ENCODE measurements around the gene HADH.

DNA sequence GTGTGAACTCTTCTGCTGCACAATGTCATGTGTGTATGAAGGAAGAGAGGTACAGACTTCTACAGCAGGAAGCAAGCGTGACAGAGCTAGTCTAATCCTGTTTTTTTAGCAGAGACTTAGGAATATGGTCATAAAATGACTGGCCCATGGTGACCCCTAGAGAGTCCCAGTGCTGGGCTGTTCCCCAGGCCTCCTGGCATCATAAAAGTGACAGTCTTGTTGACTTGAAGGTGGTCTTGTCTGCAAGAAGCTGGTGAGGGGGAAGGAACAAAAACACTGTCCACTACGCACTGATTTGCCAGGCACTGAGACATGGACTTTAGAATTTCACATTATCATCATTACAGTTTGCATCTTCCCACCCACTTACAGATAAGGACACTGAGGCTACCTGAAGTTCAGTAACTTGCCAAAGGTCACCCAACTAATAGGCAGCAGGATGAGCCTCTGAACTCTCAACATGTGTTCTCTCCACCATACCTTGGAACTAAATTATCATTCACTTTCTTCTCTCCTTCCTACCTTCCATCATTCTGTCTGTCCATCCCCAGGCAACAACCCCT lies 63.0 kb downstream of the HADH start:
- TF ChIP-seq, protein P1, sequence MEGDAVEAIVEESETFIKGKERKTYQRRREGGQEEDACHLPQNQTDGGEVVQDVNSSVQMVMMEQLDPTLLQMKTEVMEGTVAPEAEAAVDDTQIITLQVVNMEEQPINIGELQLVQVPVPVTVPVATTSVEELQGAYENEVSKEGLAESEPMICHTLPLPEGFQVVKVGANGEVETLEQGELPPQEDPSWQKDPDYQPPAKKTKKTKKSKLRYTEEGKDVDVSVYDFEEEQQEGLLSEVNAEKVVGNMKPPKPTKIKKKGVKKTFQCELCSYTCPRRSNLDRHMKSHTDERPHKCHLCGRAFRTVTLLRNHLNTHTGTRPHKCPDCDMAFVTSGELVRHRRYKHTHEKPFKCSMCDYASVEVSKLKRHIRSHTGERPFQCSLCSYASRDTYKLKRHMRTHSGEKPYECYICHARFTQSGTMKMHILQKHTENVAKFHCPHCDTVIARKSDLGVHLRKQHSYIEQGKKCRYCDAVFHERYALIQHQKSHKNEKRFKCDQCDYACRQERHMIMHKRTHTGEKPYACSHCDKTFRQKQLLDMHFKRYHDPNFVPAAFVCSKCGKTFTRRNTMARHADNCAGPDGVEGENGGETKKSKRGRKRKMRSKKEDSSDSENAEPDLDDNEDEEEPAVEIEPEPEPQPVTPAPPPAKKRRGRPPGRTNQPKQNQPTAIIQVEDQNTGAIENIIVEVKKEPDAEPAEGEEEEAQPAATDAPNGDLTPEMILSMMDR (IDR thresholded peaks at IDR 0.05): no peak
- TF ChIP-seq POLR2A (IDR thresholded peaks at IDR 0.05): no peak

Measured in adrenal gland (tissue), 5 donors.